DOHH2 (cell line): Measurements from ENCODE around the gene CENPN.

ENCODE experiments used
- EZH2phosphoT487 ChIP-seq: fragments of 200-600 bp; sonication (generic); IDR thresholded peaks from 2 replicates; pipeline ENCODE4 v1.6.1; 2017; ENCODE audit warnings: borderline replicate concordance, mild to moderate bottlenecking, antibody characterized with exemption, low read length, moderate library complexity, mixed read lengths
- TF ChIP-seq, protein P1 (sequence below): fragments of 200-600 bp; sonication (generic); IDR thresholded peaks from one replicate; pipeline ENCODE4 v1.5.1; 2014; ENCODE audit warnings: antibody characterized with exemption, mild to moderate bottlenecking, low read depth, low read length; ENCODE audit not compliant: poor library complexity, severe bottlenecking

DNA sequence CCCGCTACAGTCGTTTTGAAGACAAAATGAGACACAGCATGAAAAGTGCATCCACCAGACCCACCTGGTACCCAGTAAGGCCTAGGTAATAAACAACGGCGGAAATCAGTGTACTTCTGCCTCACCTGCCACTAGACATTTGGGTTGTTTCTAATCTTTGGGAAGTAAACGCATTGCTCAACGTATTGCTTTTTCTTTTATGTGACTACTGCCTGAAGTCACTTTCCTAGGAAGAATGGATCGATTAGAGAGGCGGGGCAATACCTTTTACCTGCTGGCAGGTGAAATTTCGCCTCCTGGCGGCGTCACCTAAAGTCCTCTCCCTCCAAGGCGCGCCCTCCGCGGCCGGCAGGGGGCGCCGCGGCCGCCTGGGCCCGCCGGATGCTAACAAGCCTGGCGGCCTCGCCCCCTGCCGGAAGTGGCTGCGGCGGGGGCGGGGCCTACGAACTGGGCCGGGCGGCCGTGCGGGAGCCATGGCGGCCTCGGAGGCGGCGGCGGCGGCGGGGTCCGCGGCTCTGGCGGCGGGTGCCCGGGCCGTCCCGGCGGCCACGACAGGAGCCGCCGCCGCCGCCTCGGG lies 28.5 kb downstream of the CENPN start, which contains the start of gene ATMIN:
- TF ChIP-seq, protein P1, sequence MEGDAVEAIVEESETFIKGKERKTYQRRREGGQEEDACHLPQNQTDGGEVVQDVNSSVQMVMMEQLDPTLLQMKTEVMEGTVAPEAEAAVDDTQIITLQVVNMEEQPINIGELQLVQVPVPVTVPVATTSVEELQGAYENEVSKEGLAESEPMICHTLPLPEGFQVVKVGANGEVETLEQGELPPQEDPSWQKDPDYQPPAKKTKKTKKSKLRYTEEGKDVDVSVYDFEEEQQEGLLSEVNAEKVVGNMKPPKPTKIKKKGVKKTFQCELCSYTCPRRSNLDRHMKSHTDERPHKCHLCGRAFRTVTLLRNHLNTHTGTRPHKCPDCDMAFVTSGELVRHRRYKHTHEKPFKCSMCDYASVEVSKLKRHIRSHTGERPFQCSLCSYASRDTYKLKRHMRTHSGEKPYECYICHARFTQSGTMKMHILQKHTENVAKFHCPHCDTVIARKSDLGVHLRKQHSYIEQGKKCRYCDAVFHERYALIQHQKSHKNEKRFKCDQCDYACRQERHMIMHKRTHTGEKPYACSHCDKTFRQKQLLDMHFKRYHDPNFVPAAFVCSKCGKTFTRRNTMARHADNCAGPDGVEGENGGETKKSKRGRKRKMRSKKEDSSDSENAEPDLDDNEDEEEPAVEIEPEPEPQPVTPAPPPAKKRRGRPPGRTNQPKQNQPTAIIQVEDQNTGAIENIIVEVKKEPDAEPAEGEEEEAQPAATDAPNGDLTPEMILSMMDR: peak; percentile 98
- TF ChIP-seq EZH2phosphoT487: no peak
